ENCODE measurements around the gene APLN.

Gene APLN

GRCh38 chrX:129654652-129655546 is at the start of gene APLN:
Gene APLN, minus strand, starts transcription at chrX:129654956. Its CDS starts 326 bp downstream, at chrX:129654630.
- Mint-ChIP-seq H3K27ac (no peak within 1 kb of the TSS), H3K4me3 (peak within 1 kb of the TSS; percentile 60), H3K27me3 (ENCODE audit: low read depth) (peaks cover 27% of the 10 kb centered on the region), H3K9me3 (no peaks in the 10 kb centered on the region), H3K4me1 (ENCODE audit: low read depth) (peaks cover 2% of the 10 kb centered on the region), H3K36me3 (ENCODE audit: low read depth) (no peaks in the 10 kb centered on the region)

GRCh38 chrX:129704491-129704890 is 49.7 kb upstream of the APLN start:
- no peaks in the 10 kb centered on the region for H3K36me3 Mint-ChIP-seq (ENCODE audit: low read depth)
- H3K9me3 Mint-ChIP-seq: no peaks in the 10 kb centered on the region
- H3K4me1 Mint-ChIP-seq (ENCODE audit: low read depth): no peaks in the 10 kb centered on the region
- H3K27ac Mint-ChIP-seq: no peak overlapping the region
- peaks cover 7% of the 10 kb centered on the region for H3K27me3 Mint-ChIP-seq (ENCODE audit: low read depth)
- H3K4me3 Mint-ChIP-seq: no peak overlapping the region

GRCh38 chrX:129701624-129702069 is 46.9 kb upstream of the APLN start:
- no peaks in the 10 kb centered on the region for H3K27me3 Mint-ChIP-seq (ENCODE audit: low read depth)
- H3K9me3 Mint-ChIP-seq: no peaks in the 10 kb centered on the region
- no peaks in the 10 kb centered on the region for H3K4me1 Mint-ChIP-seq (ENCODE audit: low read depth)
- H3K27ac Mint-ChIP-seq: no peak overlapping the region
- no peaks in the 10 kb centered on the region for H3K36me3 Mint-ChIP-seq (ENCODE audit: low read depth)
- H3K4me3 Mint-ChIP-seq: no peak overlapping the region

- H3K36me3 Mint-ChIP-seq (ENCODE audit: low read depth): no peaks in the 10 kb centered on the region
- no peaks in the 10 kb centered on the region for H3K9me3 Mint-ChIP-seq
- H3K4me3 Mint-ChIP-seq: no peak overlapping the region
- no peaks in the 10 kb centered on the region for H3K4me1 Mint-ChIP-seq (ENCODE audit: low read depth)
- no peaks in the 10 kb centered on the region for H3K27me3 Mint-ChIP-seq (ENCODE audit: low read depth)
- H3K27ac Mint-ChIP-seq: no peak overlapping the region
Measured at GRCh38 chrX:129700536-129700935, 45.8 kb upstream of the APLN start.

- Mint-ChIP-seq H3K27ac (no peak overlapping the region), H3K4me3 (no peak overlapping the region), H3K36me3 (ENCODE audit: low read depth) (no peaks in the 10 kb centered on the region), H3K9me3 (no peaks in the 10 kb centered on the region), H3K27me3 (ENCODE audit: low read depth) (no peaks in the 10 kb centered on the region), H3K4me1 (ENCODE audit: low read depth) (no peaks in the 10 kb centered on the region)
Measured at GRCh38 chrX:129698150-129698549, 43.4 kb upstream of the APLN start.

- Mint-ChIP-seq H3K27ac (no peak overlapping the region), H3K27me3 (ENCODE audit: low read depth) (no peaks in the 10 kb centered on the region), H3K4me1 (ENCODE audit: low read depth) (no peaks in the 10 kb centered on the region), H3K36me3 (ENCODE audit: low read depth) (no peaks in the 10 kb centered on the region), H3K9me3 (no peaks in the 10 kb centered on the region), H3K4me3 (no peak overlapping the region)
Measured at GRCh38 chrX:129697204-129697829, 42.6 kb upstream of the APLN start.

- Mint-ChIP-seq H3K27me3 (ENCODE audit: low read depth) (no peaks in the 10 kb centered on the region), H3K27ac (no peak overlapping the region), H3K9me3 (no peaks in the 10 kb centered on the region), H3K4me1 (ENCODE audit: low read depth) (no peaks in the 10 kb centered on the region), H3K4me3 (no peak overlapping the region), H3K36me3 (ENCODE audit: low read depth) (no peaks in the 10 kb centered on the region)
Measured at GRCh38 chrX:129696463-129697155, 41.9 kb upstream of the APLN start.

- Mint-ChIP-seq H3K4me1 (ENCODE audit: low read depth) (no peaks in the 10 kb centered on the region), H3K9me3 (no peaks in the 10 kb centered on the region), H3K4me3 (no peak overlapping the region), H3K36me3 (ENCODE audit: low read depth) (no peaks in the 10 kb centered on the region), H3K27ac (no peak overlapping the region), H3K27me3 (ENCODE audit: low read depth) (no peaks in the 10 kb centered on the region)
Measured at GRCh38 chrX:129695937-129696336, 41.2 kb upstream of the APLN start.

GRCh38 chrX:129695535-129695934 is 40.8 kb upstream of the APLN start:
- H3K9me3 Mint-ChIP-seq: no peaks in the 10 kb centered on the region
- no peak overlapping the region for H3K27ac Mint-ChIP-seq
- H3K4me1 Mint-ChIP-seq (ENCODE audit: low read depth): no peaks in the 10 kb centered on the region
- H3K36me3 Mint-ChIP-seq (ENCODE audit: low read depth): no peaks in the 10 kb centered on the region
- H3K4me3 Mint-ChIP-seq: no peak overlapping the region
- H3K27me3 Mint-ChIP-seq (ENCODE audit: low read depth): no peaks in the 10 kb centered on the region

GRCh38 chrX:129694805-129695204 is 40.0 kb upstream of the APLN start:
- Mint-ChIP-seq H3K27ac (no peak overlapping the region), H3K4me1 (ENCODE audit: low read depth) (no peaks in the 10 kb centered on the region), H3K4me3 (no peak overlapping the region), H3K27me3 (ENCODE audit: low read depth) (no peaks in the 10 kb centered on the region), H3K9me3 (no peaks in the 10 kb centered on the region), H3K36me3 (ENCODE audit: low read depth) (no peaks in the 10 kb centered on the region)

GRCh38 chrX:129693354-129693753 is 38.6 kb upstream of the APLN start:
- Mint-ChIP-seq H3K36me3 (ENCODE audit: low read depth) (no peaks in the 10 kb centered on the region), H3K27me3 (ENCODE audit: low read depth) (no peaks in the 10 kb centered on the region), H3K4me1 (ENCODE audit: low read depth) (no peaks in the 10 kb centered on the region), H3K9me3 (no peaks in the 10 kb centered on the region), H3K4me3 (no peak overlapping the region), H3K27ac (no peak overlapping the region)

GRCh38 chrX:129690435-129690834 is 35.7 kb upstream of the APLN start:
- H3K27me3 Mint-ChIP-seq (ENCODE audit: low read depth): no peaks in the 10 kb centered on the region
- no peaks in the 10 kb centered on the region for H3K9me3 Mint-ChIP-seq
- H3K27ac Mint-ChIP-seq: no peak overlapping the region
- H3K4me1 Mint-ChIP-seq (ENCODE audit: low read depth): no peaks in the 10 kb centered on the region
- no peaks in the 10 kb centered on the region for H3K36me3 Mint-ChIP-seq (ENCODE audit: low read depth)
- no peak overlapping the region for H3K4me3 Mint-ChIP-seq

- no peaks in the 10 kb centered on the region for H3K9me3 Mint-ChIP-seq
- no peak overlapping the region for H3K4me3 Mint-ChIP-seq
- H3K27ac Mint-ChIP-seq: no peak overlapping the region
- no peaks in the 10 kb centered on the region for H3K36me3 Mint-ChIP-seq (ENCODE audit: low read depth)
- no peaks in the 10 kb centered on the region for H3K4me1 Mint-ChIP-seq (ENCODE audit: low read depth)
- no peaks in the 10 kb centered on the region for H3K27me3 Mint-ChIP-seq (ENCODE audit: low read depth)
Measured at GRCh38 chrX:129689796-129690195, 35.0 kb upstream of the APLN start.

GRCh38 chrX:129688097-129688496 is 33.3 kb upstream of the APLN start:
- Mint-ChIP-seq H3K27me3 (ENCODE audit: low read depth) (no peaks in the 10 kb centered on the region), H3K4me3 (no peak overlapping the region), H3K9me3 (no peaks in the 10 kb centered on the region), H3K36me3 (ENCODE audit: low read depth) (no peaks in the 10 kb centered on the region), H3K27ac (no peak overlapping the region), H3K4me1 (ENCODE audit: low read depth) (no peaks in the 10 kb centered on the region)

Measured in T-helper 1 cell treated with Interleukin-12 subunit alpha and Interleukin-12 subunit beta and Interleukin-4 antibody, amounts not matched to agents 30 μg/mL and 1 μg/mL, for 36 hours (primary cell).